Airway epithelial cell (primary cell): Measurements from ENCODE around the gene IFNGR1. TPM values are rescaled to one million over a fixed set of nuclear protein-coding genes. Genes with fewer than 3 reads are reported as not detected.

Experiments
- total RNA-seq: library from RNA; depleted of rRNA; stranded (reverse); fragments of >200 nt; gene quantifications from 2 replicates; pipeline ENCODE4 v1.2.3, GENCODE V29; 2015

The IFNGR1 gene
- total RNA-seq, result 37.2 and 53.3 TPM in 2 replicates

GRCh38 chr6:137218917-137219663 is at the start of gene IFNGR1:
TSS of gene IFNGR1 (minus strand) at chr6:137219385. CDS start at chr6:137219327, 58 bp downstream.

GRCh38 chr6:137173501-137173900 is 45.7 kb downstream of the IFNGR1 start, which contains the start of gene IL22RA2:
TSS of gene IL22RA2 (minus strand) at chr6:137173644. CDS start at chr6:137161749, 11,895 bp downstream.

Other genes with a start within 250 kb of the IFNGR1 start
- gene IL20RA, start 174.4 kb downstream of the IFNGR1 start, total RNA-seq, result 3.7 and 3.8 TPM in 2 replicates
- not detected in 2 replicates for gene IL22RA2, start 45.7 kb downstream of the IFNGR1 start, total RNA-seq